T-cell (primary cell): ENCODE measurements around the gene ANKHD1. TPM values are rescaled to one million over a fixed set of nuclear protein-coding genes. Genes with fewer than 3 reads are reported as not detected.

Source experiments
- ATAC-seq, 4 experiments: fragments of 200-7000 bp in 3 of 4; fragments of 150-1000 bp in 1 of 4; cut with Tn5 transposase; replicated peaks in 1 of 4; 1 replicate in 3 of 4; 2 replicates in 1 of 4; pipeline ENCODE4 v1.10.0; 2021; ENCODE audit warnings: moderate library complexity in 3 of 4, mild to moderate bottlenecking in 2 of 4, moderate number of reproducible peaks in 1 of 4
- CTCF ChIA-PET, 2 donors: fragments of 300-600 bp; sonication (Branson Sonifier 250); formaldehyde crosslinking; loops; one replicate each; lab custom pipeline; 2022; ENCODE audit warnings: antibody characterized with exemption in 2 of 2; lab: Charles Lee
- POLR2A ChIA-PET, 2 donors: fragments of 300-600 bp; sonication (Branson Sonifier 250); formaldehyde crosslinking; loops; one replicate each; lab custom pipeline; 2022; ENCODE audit warnings: antibody characterized with exemption in 2 of 2; lab: Charles Lee
- DNase-seq, 35 experiments: peaks; one replicate each; pipeline versions ENCODE4 v3.0.0 to v3.0.0-alpha.2; 2013 to 2023
- H3K27ac ChIP-seq: one replicate; pipeline ENCODE4 v1.5.1; 2013; ENCODE audit warnings: low read length
- H3K27me3 ChIP-seq, 2 experiments: replicated peaks in 1 of 2; 1 replicate in 1 of 2; 2 replicates in 1 of 2; pipeline versions ENCODE4 v1.6.1 to v1.7.0; 2013; ENCODE audit warnings: low read length in 1 of 2, mixed read lengths in 1 of 2; ENCODE audit not compliant: control insufficient read depth in 2 of 2, insufficient read depth in 2 of 2; ENCODE audit errors: extremely low read depth in 1 of 2
- H3K36me3 ChIP-seq, 2 donors: 1 replicate in 1 of 2; 2 replicates in 1 of 2; pipeline versions ENCODE4 v1.6.1 to v1.7.0; 2013; ENCODE audit warnings: low read length in 1 of 2; ENCODE audit not compliant: control insufficient read depth in 2 of 2, insufficient read depth in 1 of 2; ENCODE audit errors: extremely low read depth in 1 of 2
- H3K4me1 ChIP-seq, 2 experiments: 1 replicate in 1 of 2; 2 replicates in 1 of 2; pipeline versions ENCODE4 v1.6.1 to v1.7.0; 2013; ENCODE audit warnings: low read length in 2 of 2, mixed read lengths in 1 of 2; ENCODE audit not compliant: insufficient read depth in 2 of 2, control insufficient read depth in 1 of 2; ENCODE audit errors: extremely low read depth in 1 of 2
- H3K4me3 ChIP-seq, 2 donors: 1 replicate in 1 of 2; 2 replicates in 1 of 2; pipeline versions ENCODE4 v1.5.1 to v1.7.0; 2013; ENCODE audit warnings: mild to moderate bottlenecking in 2 of 2, low read length in 1 of 2, moderate library complexity in 1 of 2; ENCODE audit not compliant: control insufficient read depth in 1 of 2; ENCODE audit errors: extremely low read depth in 1 of 2
- H3K9me3 ChIP-seq: 2 replicates; pipeline ENCODE4 v1.7.0; 2013
- H3K27ac Mint-ChIP-seq, 2 donors: one replicate each; pipeline ENCODE4 v1.8.0; 2020 to 2021; ENCODE audit warnings: mild to moderate bottlenecking in 2 of 2, mixed read lengths in 2 of 2
- H3K27me3 Mint-ChIP-seq, 2 donors: one replicate each; pipeline ENCODE4 v1.8.0; 2021 to 2022; ENCODE audit warnings: mixed read lengths in 2 of 2
- H3K36me3 Mint-ChIP-seq: one replicate; pipeline ENCODE4 v1.8.0; 2021; ENCODE audit warnings: mixed read lengths
- H3K4me1 Mint-ChIP-seq, 3 donors: one replicate each; pipeline ENCODE4 v1.8.0; 2020 to 2022; ENCODE audit warnings: mixed read lengths in 3 of 3, mild to moderate bottlenecking in 1 of 3
- H3K4me3 Mint-ChIP-seq, 3 donors: one replicate each; pipeline ENCODE4 v1.8.0; 2020 to 2022; ENCODE audit warnings: mild to moderate bottlenecking in 3 of 3, mixed read lengths in 3 of 3, moderate library complexity in 3 of 3
- H3K9me3 Mint-ChIP-seq, 3 donors: one replicate each; pipeline ENCODE4 v1.8.0; 2020 to 2022; ENCODE audit warnings: mixed read lengths in 3 of 3
- WGBS: methylation state at CpG from one replicate; pipeline ENCODE4 v1.1.5; 2013; ENCODE audit warnings: missing lambda C conversion rate; ENCODE audit not compliant: insufficient coverage; 5-methylcytosine and 5-hydroxymethylcytosine counted together
- total RNA-seq, 35 experiments: library from RNA in 6 of 35; stranded (reverse) in 6 of 35; fragments of 120-200 nt in 1 of 35; gene quantifications; one replicate each; pipeline versions ENCODE4 v1.2.1 to v1.2.4 and lab custom pipeline; 2013 to 2026

Gene ANKHD1
- total RNA-seq, 5 donors from 2014 or later (not counting 1 experiment from before 2014, with no cell fraction given), result 184 to 220 (median 203) TPM

GRCh38 chr5:140398379-140398811 lies 3.2 kb upstream of the ANKHD1 start:
- no peak for DNase-seq
- ChIA-PET POLR2A (interaction anchor here in 1 of 2 donors (0.7 kb wide), 1 partner anchor 10 kb away, joined by 6 read pairs; no protein-coding TSS in a partner anchor), CTCF (interaction anchor here in 1 of 2 donors (0.7 kb wide), 1 partner anchor 69 kb away, joined by 5 read pairs; no protein-coding TSS in a partner anchor)
- no peak for ATAC-seq
- Mint-ChIP-seq H3K27me3 (no peaks in the 10 kb centered on the region), H3K36me3 (peaks cover under 1% of the 10 kb centered on the region), H3K4me1 (peaks cover 14 to 18% (median 15%) of the 10 kb centered on the region in 3 donors), H3K27ac (no peak overlapping the region), H3K9me3 (no peaks in the 10 kb centered on the region), H3K4me3 (no peak overlapping the region)
- H3K4me3 ChIP-seq, result no peak overlapping the region
- H3K4me1 ChIP-seq, result peaks cover 3 to 21% of the 10 kb centered on the region in 2 experiments
- no peaks in the 10 kb centered on the region for H3K9me3 ChIP-seq
- H3K27ac ChIP-seq, result no peak overlapping the region
- no peaks in the 10 kb centered on the region for H3K36me3 ChIP-seq
- no peaks in the 10 kb centered on the region for H3K27me3 ChIP-seq

- Mint-ChIP-seq H3K4me1 (peaks cover 28 to 33% (median 29%) of the 10 kb centered on the region in 3 donors), H3K9me3 (no peaks in the 10 kb centered on the region), H3K4me3 (no peak overlapping the region), H3K27me3 (no peaks in the 10 kb centered on the region), H3K27ac (peak overlapping the region; percentile 80 to 92), H3K36me3 (peaks cover 4% of the 10 kb centered on the region)
- Histone ChIP-seq H3K36me3 (no peaks in the 10 kb centered on the region), H3K4me1 (peaks cover 15 to 30% of the 10 kb centered on the region in 2 experiments), H3K27ac (peak overlapping the region; percentile 84), H3K27me3 (no peaks in the 10 kb centered on the region), H3K4me3 (peak overlapping the region; percentile 71 to 88), H3K9me3 (no peaks in the 10 kb centered on the region)
- WGBS, result 20% methylated on average over 9 of the region's 25 CpGs
- ChIA-PET CTCF (interaction anchor here in 1 of 2 donors (1.0 to 2.4 kb wide), 3 partner anchors 27 to 311 kb away, joined by 4 to 9 read pairs (median 5); partner anchors contain the start of gene EIF4EBP3), POLR2A (interaction anchor here (1.0 to 1.7 kb wide), 3 partner anchors 247 to 300 kb away, joined by 4 to 7 read pairs (median 4); partner anchors contain the start of genes ZMAT2 (in 2 of the 2), IK (in 1 of the 2) and NDUFA2 (in 1 of the 2))
- ATAC-seq (peak in 1 of 4 experiments; percentile 0), DNase-seq (peak in 7 of 35 experiments; percentile 4 to 33 (median 19))
Measured at GRCh38 chr5:140399979-140400729, 1.5 kb upstream of the ANKHD1 start.

- H3K36me3 Mint-ChIP-seq, result peaks cover 6% of the 10 kb centered on the region
- POLR2A ChIA-PET, result interaction anchor here (0.5 to 1.7 kb wide), 12 partner anchors 35 to 690 kb away, joined by 3 to 7 read pairs (median 4); partner anchors contain the start of genes ZMAT2 (in 2 of the 2), IK (in 1 of the 2), NDUFA2 (in 1 of the 2) and PFDN1 (in 1 of the 2)
- Histone ChIP-seq H3K9me3 (no peaks in the 10 kb centered on the region), H3K4me1 (peaks cover 15 to 34% of the 10 kb centered on the region in 2 experiments), H3K27ac (peak overlapping the region; percentile 84), H3K27me3 (no peaks in the 10 kb centered on the region), H3K4me3 (peak overlapping the region; percentile 71 to 88), H3K36me3 (peaks cover 0 to 4% of the 10 kb centered on the region in 2 donors)
- H3K4me3 Mint-ChIP-seq, result no peak overlapping the region
- H3K9me3 Mint-ChIP-seq, result no peaks in the 10 kb centered on the region
- DNase-seq (peak; percentile 72 to 93 (median 87)), ATAC-seq (peak; percentile 69 to 74 (median 72))
- 0% methylated on average over 53 of the region's 54 CpGs for WGBS
- H3K27me3 Mint-ChIP-seq, result no peaks in the 10 kb centered on the region
- CTCF ChIA-PET, result interaction anchor here in 1 of 2 donors (0.9 to 2.4 kb wide), 6 partner anchors 28 to 310 kb away, joined by 3 to 9 read pairs (median 4); partner anchors contain the start of genes EIF4EBP3 and HBEGF
- peaks cover 30 to 35% (median 32%) of the 10 kb centered on the region in 3 donors for H3K4me1 Mint-ChIP-seq
- H3K27ac Mint-ChIP-seq, result peak overlapping the region; percentile 80 to 92
Measured at GRCh38 chr5:140400730-140401361, 787 bp upstream of the ANKHD1 start.

- peak; percentile 13 to 61 (median 32) for DNase-seq
- Mint-ChIP-seq H3K9me3 (no peaks in the 10 kb centered on the region), H3K4me3 (no peak overlapping the region), H3K27ac (peak overlapping the region in 1 of 2 donors; percentile 66), H3K27me3 (no peaks in the 10 kb centered on the region), H3K36me3 (peaks cover 12% of the 10 kb centered on the region), H3K4me1 (peaks cover 38 to 45% (median 44%) of the 10 kb centered on the region in 3 donors)
- CTCF ChIA-PET, result interaction anchor here in 1 of 2 donors (0.6 to 2.4 kb wide), 6 partner anchors 8 to 298 kb away, joined by 3 to 9 read pairs (median 4); partner anchors contain the start of genes EIF4EBP3 and ZMAT2
- Histone ChIP-seq H3K9me3 (no peaks in the 10 kb centered on the region), H3K27me3 (no peaks in the 10 kb centered on the region), H3K36me3 (peaks cover 0 to 13% of the 10 kb centered on the region in 2 donors), H3K4me1 (peaks cover 15 to 48% of the 10 kb centered on the region in 2 experiments), H3K27ac (peak overlapping the region; percentile 81), H3K4me3 (peak overlapping the region; percentile 71 to 96)
- peak in 1 of 4 experiments; percentile 2 for ATAC-seq
- WGBS, result 1% methylated on average over 14 of the region's 36 CpGs
- POLR2A ChIA-PET, result interaction anchor here (0.5 to 1.4 kb wide), 12 partner anchors 9 to 1209 kb away, joined by 3 to 6 read pairs (median 3); partner anchors contain the start of genes IK (in 1 of the 2), PFDN1 (in 1 of the 2) and ZMAT2 (in 1 of the 2)
Measured at GRCh38 chr5:140402258-140403074, 833 bp downstream of the ANKHD1 start.

GRCh38 chr5:140403613-140404012 lies 2.0 kb downstream of the ANKHD1 start:
- Mint-ChIP-seq H3K4me1 (peaks cover 47 to 54% (median 53%) of the 10 kb centered on the region in 3 donors), H3K27me3 (no peaks in the 10 kb centered on the region), H3K27ac (peak overlapping the region; percentile 63 to 76), H3K4me3 (no peak overlapping the region), H3K9me3 (no peaks in the 10 kb centered on the region), H3K36me3 (peaks cover 12% of the 10 kb centered on the region)
- WGBS, result 77% methylated on average over 2 of the region's 5 CpGs
- no peak for DNase-seq
- ChIA-PET POLR2A (interaction anchor here in 1 of 2 donors (0.7 kb wide), 3 partner anchors 101 to 251 kb away, joined by 3 to 4 read pairs (median 3); no protein-coding TSS in a partner anchor), CTCF (interaction anchor here in 1 of 2 donors (0.6 kb wide), 1 partner anchor 143 kb away, joined by 3 read pairs; no protein-coding TSS in a partner anchor)
- Histone ChIP-seq H3K9me3 (no peaks in the 10 kb centered on the region), H3K4me3 (peak overlapping the region; percentile 71 to 96), H3K36me3 (peaks cover 0 to 13% of the 10 kb centered on the region in 2 donors), H3K27ac (no peak overlapping the region), H3K4me1 (peaks cover 15 to 55% of the 10 kb centered on the region in 2 experiments), H3K27me3 (no peaks in the 10 kb centered on the region)
- no peak for ATAC-seq
